Measurements from ENCODE around the gene SAMHD1. TPM values are rescaled to one million over a fixed set of nuclear protein-coding genes. Genes with fewer than 3 reads are reported as not detected.

The SAMHD1 gene
- total and polyA plus RNA-seq, 2 donors (not counting 1 experiment from before 2014, with no cell fraction given), result 7.9 to 12.8 TPM

DNA sequence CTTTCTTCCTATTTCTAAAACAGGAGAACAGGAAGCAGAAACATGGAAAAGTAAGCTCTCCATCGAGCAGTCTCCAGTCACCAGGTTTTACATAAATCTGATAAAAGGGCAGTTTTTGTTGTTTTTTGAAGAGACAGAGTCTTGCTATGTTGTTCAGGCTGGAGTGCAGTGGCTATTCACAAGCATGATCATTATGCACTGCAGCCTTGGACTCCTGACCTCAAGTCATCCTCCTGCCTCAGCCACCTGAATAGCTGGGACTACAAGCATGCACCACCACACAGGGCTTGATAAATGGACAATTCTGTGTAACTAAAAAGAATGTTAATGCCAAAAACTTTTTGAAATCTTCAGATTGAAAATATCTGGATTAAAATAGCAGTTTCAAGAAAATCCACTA is 23.8 kb downstream of the SAMHD1 start:
- intact Hi-C loops (cut with micrococcal nuclease), result no loop called here
- ATAC-seq (ENCODE audit: low read depth) (no peak), DNase-seq (no peak)
- no peak overlapping the region for H3K4me3 Mint-ChIP-seq
- no peak overlapping the region for H3K27ac Mint-ChIP-seq
- Histone ChIP-seq H3K27me3 (replicated peaks in 1 of 4; ENCODE audit: control extremely low read depth in 1 of 4, control insufficient read depth in 3 of 4, insufficient read depth in 4 of 4, low read length in 3 of 4) (no peaks in the 10 kb centered on the region), H3K36me3 (replicated peaks in 1 of 2; ENCODE audit: control extremely low read depth in 1 of 2, control insufficient read depth in 1 of 2, extremely low read depth in 1 of 2, insufficient read depth in 2 of 2, low read length in 1 of 2) (peaks cover 2 to 34% of the 10 kb centered on the region in 2 experiments), H3K9me3 (ENCODE audit: control extremely low read depth in 1 of 3, control insufficient read depth in 2 of 3, insufficient read depth in 1 of 3, low read length in 2 of 3) (no peaks in the 10 kb centered on the region), H3K4me1 (ENCODE audit: control insufficient read depth in 2 of 2, insufficient read depth in 2 of 2, low read length in 2 of 2) (peaks cover 3 to 4% of the 10 kb centered on the region in 2 donors), H3K9ac (ENCODE audit: low read length) (no peak overlapping the region), H4K20me1 (ENCODE audit: control insufficient read depth, insufficient read depth, low read length, poor library complexity, severe bottlenecking) (no peaks in the 10 kb centered on the region), H3K27ac (ENCODE audit: low read length in 2 of 2) (no peak overlapping the region), H3K4me3 (ENCODE audit: control extremely low read depth in 1 of 5, extremely low read depth in 1 of 5, insufficient read depth in 1 of 5, low read depth in 2 of 5, low read length in 4 of 5) (no peak overlapping the region), H3K79me2 (ENCODE audit: control insufficient read depth, insufficient read depth, low read length) (no peaks in the 10 kb centered on the region), H3K4me2 (replicated peaks; ENCODE audit: low read depth, low read length, poor library complexity, severe bottlenecking) (no peak overlapping the region), H2AFZ (ENCODE audit: insufficient read depth, low read depth, low read length, poor library complexity, severe bottlenecking) (no peak overlapping the region)
- 100% methylated on average over 1 of the region's 1 CpG for WGBS (ENCODE audit: insufficient coverage)
- CTCF ChIA-PET, result interaction anchor here (0.6 kb wide), 1 partner anchor 1523 kb away, joined by 5 read pairs; no protein-coding TSS in a partner anchor
- H3K4me1 Mint-ChIP-seq, result peaks cover 8% of the 10 kb centered on the region
- TF ChIP-seq EZH2 (IDR thresholded peaks at IDR 0.05; ENCODE audit: borderline replicate concordance, insufficient read depth, low read depth, low read length, poor library complexity, severe bottlenecking) (no peak), CTCF (IDR thresholded peaks at IDR 0.05) (no peak)
- H3K27me3 Mint-ChIP-seq, result no peaks in the 10 kb centered on the region
- no peaks in the 10 kb centered on the region for H3K9me3 Mint-ChIP-seq (ENCODE audit: insufficient read depth)
- POLR2A ChIA-PET, result no interaction called here

GRCh38 chr20:36926653-36927200 is 24.8 kb downstream of the SAMHD1 start:
- no peaks in the 10 kb centered on the region for H4K20me1 ChIP-seq (ENCODE audit: control insufficient read depth, insufficient read depth, low read length, poor library complexity, severe bottlenecking)
- no peak overlapping the region for H2AFZ ChIP-seq (ENCODE audit: insufficient read depth, low read depth, low read length, poor library complexity, severe bottlenecking)
- no peak overlapping the region for H3K9ac ChIP-seq (ENCODE audit: low read length)
- ChIA-PET CTCF (no interaction called here), POLR2A (no interaction called here)
- H3K9me3 Mint-ChIP-seq (ENCODE audit: insufficient read depth), result no peaks in the 10 kb centered on the region
- no CpG with 5 or more reads among the region's 6 CpGs for WGBS (ENCODE audit: insufficient coverage)
- H3K4me3 Mint-ChIP-seq, result no peak overlapping the region
- H3K4me3 ChIP-seq (ENCODE audit: control extremely low read depth in 1 of 5, extremely low read depth in 1 of 5, insufficient read depth in 1 of 5, low read depth in 2 of 5, low read length in 4 of 5), result no peak overlapping the region
- H3K27ac ChIP-seq (ENCODE audit: low read length in 2 of 2), result peak overlapping the region in 1 of 2 donors; percentile 9
- H3K4me1 Mint-ChIP-seq, result peaks cover 8% of the 10 kb centered on the region
- no peak for ATAC-seq (ENCODE audit: low read depth)
- peaks cover 2 to 34% of the 10 kb centered on the region in 2 experiments for H3K36me3 ChIP-seq (replicated peaks in 1 of 2; ENCODE audit: control extremely low read depth in 1 of 2, control insufficient read depth in 1 of 2, extremely low read depth in 1 of 2, insufficient read depth in 2 of 2, low read length in 1 of 2)
- TF ChIP-seq CTCF (IDR thresholded peaks at IDR 0.05), result no peak
- no peak for TF ChIP-seq EZH2 (IDR thresholded peaks at IDR 0.05; ENCODE audit: borderline replicate concordance, insufficient read depth, low read depth, low read length, poor library complexity, severe bottlenecking)
- no peaks in the 10 kb centered on the region for H3K27me3 ChIP-seq (replicated peaks in 1 of 4; ENCODE audit: control extremely low read depth in 1 of 4, control insufficient read depth in 3 of 4, insufficient read depth in 4 of 4, low read length in 3 of 4)
- H3K27ac Mint-ChIP-seq, result no peak overlapping the region
- H3K4me1 ChIP-seq (ENCODE audit: control insufficient read depth in 2 of 2, insufficient read depth in 2 of 2, low read length in 2 of 2), result peaks cover 3 to 4% of the 10 kb centered on the region in 2 donors
- intact Hi-C loops (cut with micrococcal nuclease), result no loop called here
- no peak overlapping the region for H3K4me2 ChIP-seq (replicated peaks; ENCODE audit: low read depth, low read length, poor library complexity, severe bottlenecking)
- DNase-seq, result no peak
- H3K79me2 ChIP-seq (ENCODE audit: control insufficient read depth, insufficient read depth, low read length), result no peaks in the 10 kb centered on the region
- H3K27me3 Mint-ChIP-seq, result no peaks in the 10 kb centered on the region
- no peaks in the 10 kb centered on the region for H3K9me3 ChIP-seq (ENCODE audit: control extremely low read depth in 1 of 3, control insufficient read depth in 2 of 3, insufficient read depth in 1 of 3, low read length in 2 of 3)
